GM21825 (cell line): Measurements from ENCODE around the gene IL17REL.

ENCODE experiments used
- ATAC-seq: cut with Tn5 transposase; IDR thresholded peaks from one replicate; pipeline ENCODE4 v1.9.1; 2021; ENCODE audit warnings: mild to moderate bottlenecking, moderate library complexity; ENCODE audit not compliant: unreplicated experiment

Gene IL17REL

DNA sequence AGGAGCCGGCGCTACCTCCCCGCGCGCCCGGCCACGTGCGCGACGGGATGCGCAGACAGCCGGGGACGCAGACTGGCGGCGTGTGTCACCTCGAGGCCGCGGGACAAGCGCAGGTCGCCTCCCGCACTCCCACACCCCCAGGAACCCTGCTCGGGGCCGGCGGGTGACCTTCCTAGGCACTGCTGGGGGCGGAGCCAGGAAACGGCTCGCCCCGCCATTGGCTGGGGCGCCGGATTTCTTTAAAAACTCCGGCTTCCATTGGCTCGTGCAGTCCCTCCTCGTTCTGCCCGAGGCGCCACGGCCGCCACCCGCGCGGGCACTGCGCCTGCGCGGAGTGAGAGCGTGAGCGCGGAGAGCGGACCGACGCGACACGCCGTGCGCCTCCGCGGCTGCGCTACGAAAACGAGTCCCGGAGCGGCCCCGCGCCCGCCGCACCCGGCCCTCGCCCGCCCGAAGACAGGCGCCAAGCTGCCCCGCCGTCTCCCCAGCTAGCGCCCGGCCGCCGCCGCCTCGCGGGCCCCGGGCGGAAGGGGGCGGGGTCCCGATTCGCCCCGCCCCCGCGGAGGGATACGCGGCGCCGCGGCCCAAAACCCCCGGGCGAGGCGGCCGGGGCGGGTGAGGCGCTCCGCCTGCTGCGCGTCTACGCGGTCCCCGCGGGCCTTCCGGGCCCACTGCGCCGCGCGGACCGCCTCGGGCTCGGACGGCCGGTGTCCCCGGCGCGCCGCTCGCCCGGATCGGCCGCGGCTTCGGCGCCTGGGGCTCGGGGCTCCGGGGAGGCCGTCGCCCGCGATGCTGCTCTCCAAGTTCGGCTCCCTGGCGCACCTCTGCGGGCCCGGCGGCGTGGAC lies 52.2 kb downstream of the IL17REL start, which contains the start of gene PIM3:
Gene PIM3, plus strand, starts transcription at position 614 of the 846 bp plus-strand sequence. Its CDS starts 176 bp downstream, at position 790.
- ATAC-seq: peak; percentile 45

DNA sequence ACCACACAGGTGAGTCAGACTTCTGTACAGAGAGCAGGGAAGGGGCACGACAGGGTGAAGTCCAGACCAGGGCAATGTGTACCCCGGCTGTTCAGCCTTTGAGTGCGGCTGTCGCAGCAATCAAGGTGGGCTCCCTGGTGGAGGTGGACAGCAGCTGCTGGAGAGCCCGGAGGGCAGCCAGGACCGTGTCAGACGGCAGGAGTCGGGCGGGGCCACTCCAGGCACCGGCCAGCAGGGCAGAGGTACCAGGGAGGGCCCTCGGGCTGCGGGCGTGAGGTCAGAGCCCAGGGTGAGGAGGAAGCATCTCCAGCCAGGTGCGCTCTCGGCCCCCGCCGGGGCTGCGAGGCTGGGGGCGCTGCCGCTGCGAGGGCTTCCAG lies 52.8 kb downstream of the IL17REL start:
- ATAC-seq: no peak

DNA sequence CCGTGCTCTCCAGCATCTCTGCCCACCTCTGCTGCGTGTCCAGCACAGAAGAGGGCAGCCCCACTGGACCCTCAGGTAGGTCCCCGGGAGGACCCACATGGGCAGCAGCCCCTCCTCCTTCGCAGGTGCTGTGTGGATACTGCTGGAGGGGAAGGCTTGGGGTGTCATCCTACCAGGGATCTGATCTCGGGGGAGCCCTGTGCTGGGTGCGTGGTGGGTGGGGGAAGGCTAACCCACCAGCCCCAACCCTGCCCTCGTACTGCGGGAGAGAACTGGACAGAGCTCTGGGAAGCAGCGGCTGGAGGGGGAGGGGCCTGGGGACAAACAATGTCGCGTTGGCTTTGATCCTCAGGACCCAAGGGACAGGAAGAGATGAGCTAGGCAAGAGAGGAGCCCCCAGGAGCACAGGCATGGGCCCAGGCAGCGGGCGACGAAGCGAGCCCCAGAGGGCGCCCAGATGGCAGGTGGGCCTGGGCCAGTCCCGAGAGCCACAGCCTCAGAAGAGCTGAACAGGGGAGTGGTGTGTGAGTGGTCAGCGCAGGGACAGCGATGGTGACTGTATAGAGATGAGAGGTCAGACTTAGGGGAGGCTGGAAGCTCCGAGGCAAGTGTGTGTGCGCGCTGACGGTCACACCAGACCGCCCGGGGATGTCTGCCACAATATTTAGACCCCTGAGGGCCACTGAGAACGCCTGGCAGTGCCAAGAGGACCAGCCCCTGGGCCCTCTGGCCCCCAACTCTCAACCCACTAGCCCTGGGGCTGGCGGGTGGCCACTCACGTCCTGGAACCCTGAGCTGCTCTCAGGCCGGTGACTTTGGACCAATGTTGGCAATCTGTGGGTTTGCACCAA lies 53.4 kb downstream of the IL17REL start:
- ATAC-seq: no peak

DNA sequence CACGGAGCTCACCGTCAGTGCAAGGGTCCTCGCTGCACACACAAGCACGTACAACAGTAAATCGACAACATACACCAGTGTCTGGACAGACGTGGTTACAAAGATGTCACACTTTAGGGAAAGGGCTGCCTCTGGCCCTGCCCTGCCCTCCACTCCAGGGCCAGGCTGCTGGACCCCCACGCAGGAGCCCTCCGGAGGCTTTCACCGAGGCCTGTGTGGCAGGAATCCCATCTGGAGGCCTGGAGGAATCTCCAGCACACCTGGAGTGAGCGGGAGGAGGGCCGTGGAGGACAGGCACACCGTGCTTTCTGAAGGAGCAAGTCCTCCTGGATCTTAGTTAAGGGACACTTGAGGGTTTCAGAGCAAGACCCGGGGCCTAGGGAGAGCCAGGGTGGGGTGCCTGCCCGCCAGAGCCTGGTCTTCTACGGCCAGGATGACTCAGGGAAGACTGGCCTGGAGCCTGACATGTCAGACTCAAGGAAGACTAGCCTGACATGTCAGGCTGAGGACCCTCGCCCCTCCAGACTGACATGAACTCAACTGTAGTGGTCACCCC lies 54.1 kb downstream of the IL17REL start:
- ATAC-seq: no peak

DNA sequence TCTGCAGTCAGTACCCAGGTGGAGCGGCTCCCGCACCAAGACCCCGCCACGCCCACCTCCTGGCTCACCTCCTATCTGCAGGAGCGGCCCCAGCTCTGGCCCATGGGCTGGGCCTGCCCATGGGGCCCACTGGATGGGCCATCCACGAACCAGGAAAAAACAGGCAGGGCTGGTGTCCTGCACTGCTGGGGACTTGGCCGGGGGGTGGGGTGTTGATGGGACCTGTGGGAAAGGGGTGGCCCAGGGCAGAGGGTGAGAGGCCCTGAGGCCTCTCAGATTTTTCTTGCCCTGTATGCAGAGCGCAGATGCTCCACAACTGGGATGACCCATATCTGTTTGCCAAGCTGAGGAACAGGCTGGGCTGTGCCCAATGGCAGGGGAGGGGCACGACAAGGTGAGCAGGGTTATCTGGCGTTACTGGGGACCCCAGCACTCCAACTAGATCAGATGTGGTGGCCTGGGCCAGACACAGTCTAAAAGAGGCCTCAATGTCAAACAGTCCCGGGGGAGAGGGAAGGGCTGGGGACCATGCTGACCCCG lies 54.7 kb downstream of the IL17REL start:
- ATAC-seq: no peak

DNA sequence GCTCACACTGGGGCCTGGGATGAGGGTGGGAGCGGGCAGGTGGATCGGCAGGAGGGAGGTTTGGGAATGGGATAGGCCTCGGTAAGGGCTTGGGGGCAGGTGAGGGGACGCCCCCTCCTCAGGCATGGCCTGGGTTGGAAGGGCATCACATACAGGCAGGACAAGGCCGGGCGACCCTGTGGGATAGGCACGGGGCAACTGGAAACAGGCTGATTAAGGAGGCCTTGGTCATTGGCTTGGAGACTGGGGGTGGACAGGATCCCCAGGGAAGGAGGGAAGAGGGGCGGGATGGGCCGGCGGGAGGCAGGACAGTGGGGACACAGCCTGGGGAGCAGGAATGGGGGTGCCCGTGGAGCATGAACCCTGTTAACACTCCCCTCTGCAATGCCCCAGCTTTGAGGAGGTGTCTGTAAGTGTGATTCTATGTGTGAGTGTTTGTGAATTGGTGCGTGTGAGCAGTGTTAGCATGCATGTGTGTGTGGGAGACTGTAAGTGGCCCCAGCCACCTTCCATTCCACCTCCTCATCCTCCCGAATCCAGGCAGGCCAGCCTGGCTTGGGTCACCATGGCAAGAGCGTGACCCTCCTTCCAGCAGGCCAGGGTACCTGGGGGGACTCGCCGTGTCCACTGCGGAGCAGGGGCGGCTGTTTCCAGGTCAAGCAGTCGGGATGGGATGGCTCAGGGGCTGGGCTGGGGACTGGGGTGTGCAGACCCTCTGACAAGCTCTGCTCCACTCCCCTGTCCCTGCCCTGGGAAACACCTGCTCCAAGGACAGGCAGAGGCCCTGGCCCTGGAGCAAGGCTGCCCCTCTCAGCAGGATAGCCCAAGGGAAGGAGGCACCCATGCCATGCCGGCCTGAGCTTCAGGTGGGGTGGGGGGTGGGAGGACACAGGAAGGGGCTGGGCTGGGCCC lies 55.4 kb downstream of the IL17REL start:
- no peak for ATAC-seq

DNA sequence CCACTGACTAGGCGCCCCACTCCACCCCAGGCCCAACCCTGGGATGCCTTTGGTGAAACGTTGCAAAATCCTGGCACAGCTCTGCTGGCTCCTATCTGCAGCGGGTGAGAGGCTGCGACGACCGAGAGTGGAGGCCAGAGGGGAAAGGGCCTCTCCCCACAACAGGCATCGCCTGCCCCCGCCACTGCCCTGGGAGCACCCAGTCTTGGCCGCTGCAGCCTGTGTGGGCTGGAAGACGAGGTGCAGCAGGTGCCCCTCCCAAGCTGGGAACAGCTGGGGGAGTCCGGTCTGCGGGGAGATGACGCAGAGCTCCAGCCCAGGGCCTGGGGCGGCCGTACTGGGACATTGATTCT lies 56.2 kb downstream of the IL17REL start:
- no peak for ATAC-seq

DNA sequence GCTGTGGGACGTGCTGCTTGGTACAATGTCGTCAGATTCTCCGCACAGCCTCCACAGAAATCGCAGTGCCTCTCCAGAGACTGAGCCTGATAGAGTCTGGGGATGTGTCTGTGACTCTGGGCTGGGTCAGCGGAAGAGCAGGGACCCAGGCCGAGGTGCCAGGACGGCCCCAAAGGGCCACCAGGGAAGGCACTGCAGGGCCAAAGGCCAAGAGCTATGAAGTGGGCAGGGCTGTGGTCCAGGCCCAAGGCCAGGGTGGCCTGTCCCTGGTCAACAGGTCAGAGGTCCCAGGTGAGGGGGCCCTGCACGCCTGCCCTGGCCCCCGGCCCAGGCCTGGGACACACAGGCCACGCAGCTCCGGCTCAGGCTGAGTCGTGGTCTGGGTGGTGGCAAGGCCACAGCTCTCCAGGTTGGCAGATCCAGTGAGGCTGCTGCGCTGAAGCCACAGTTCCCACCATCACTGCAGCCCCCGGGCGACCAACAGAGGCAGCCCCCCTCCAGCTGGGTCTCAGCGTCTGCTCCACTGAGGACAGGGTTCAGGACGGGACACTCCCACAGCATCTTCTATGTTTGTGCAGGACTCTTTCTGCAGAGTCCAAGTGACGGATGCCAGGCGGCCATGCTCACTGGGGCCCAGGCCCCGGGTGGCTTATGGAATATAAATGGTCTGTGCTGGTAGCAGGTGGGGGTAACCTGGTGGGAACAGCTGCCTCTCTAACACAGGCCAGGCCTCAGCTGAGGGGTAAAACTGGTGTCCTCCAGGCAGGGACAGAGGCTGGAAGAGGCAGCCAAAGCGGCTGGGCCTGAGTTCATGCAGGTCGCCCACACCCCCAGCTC lies 56.8 kb downstream of the IL17REL start:
- ATAC-seq: no peak

DNA sequence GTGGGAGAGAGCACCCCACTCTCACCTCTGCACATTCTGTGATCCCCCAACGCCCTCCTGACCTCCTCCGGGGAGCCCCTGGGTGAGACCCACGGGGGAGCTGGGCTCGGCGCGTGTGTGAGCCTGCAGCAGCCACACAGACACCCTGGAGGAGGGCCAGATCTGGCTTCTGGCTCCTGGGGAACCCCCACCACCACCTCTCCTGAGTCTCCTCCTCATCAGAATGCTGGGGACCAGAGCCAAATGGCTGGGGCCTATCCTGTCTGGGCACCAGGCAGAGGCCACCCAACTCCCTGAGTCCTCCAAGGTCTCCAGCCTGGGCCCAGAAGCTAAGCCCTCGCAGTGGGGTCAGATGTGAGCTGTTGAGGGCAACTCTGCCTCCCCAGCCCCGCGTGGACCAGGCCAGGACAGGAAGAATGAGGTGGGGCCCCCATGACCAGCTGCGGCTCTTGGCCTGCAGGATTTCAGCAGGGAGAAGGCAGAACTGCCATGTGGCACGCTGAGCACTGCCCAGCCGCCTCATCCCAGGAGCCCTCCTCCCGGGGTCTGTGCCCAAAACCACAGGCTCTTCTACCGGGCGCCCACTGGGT lies 57.5 kb downstream of the IL17REL start:
- no peak for ATAC-seq

DNA sequence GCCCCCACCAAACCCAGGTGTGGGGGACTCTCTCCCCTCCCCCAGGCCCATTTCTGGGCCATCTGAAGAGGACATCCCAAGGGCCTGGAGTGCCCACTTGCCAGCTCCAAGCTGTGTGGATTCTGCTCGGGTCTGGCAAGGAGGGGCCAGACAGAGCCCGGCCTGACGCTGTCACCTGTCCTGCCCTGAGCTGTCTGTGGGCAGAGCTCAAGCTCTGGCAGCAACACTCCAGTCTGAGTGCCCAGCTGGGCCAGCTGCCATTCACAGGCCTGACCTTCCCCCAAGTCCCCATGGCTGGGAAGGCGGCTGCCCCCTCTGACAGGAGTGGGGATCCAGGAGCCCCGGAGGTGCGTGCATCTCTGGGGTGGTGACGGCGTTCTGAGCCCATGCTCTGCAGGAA lies 58.2 kb downstream of the IL17REL start:
- ATAC-seq: no peak

DNA sequence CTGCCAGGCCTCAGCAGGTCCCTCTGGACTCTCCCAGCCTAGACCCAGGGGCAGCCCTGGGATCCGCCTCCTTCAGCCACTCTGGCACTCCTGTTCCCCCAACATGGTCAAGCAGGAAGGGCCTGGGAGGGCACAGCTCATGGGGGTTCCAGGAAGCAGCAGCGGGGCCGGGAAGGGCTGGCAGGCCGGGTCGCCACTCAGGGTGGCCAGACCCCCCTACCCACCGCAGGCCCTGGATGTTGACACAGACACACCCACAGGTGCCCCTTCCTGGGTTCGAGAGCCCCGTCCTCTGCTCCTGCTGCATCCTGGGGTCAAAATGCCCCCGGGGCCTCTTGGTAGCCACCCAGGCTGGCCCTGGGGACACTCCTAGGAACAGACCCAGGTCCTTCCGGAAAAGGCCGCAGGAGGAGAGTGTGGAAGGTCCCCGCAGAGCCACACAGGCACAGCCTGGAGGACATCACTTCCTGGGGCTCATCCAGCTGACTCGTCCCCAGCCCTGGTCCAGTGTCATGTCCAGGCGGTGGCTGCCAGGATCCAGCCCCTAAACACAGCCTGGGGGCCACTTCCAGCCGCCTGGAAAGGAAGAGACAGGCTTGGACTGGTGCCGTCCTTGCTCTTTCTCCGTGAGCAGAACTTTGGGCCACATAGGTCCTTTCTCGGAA lies 58.8 kb downstream of the IL17REL start:
- ATAC-seq: no peak

DNA sequence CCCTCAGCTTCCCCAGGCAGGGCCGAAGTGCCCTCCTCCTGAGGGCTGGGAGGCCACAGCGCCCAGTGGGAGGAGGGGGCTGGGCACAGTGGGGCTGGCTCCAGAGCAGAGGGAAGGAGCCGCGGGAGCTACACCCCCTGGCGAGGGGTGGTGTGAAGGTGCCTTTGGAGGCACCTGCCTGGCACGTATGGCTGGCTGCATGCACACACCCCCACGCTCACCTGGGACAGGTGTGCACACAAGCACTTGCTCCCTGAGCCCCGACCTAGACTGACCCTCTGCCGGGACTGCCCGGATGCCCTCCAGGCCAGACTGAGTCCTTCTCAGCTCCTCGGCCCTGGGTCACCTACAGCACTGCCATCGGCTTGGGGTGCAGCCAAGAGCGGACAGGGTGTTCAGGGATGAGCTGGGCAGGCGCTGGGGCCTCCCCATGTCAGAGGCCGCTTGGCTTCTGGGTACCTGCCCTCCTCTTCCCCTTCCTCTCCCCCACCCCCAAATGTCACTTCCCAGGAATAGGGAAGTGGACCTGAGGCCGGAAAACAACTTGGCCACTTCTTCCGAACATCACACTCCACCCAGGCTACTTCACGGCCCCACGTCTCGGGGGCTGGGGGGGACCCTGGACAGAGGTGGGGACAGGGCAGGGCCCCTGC lies 59.4 kb downstream of the IL17REL start:
- ATAC-seq: no peak

DNA sequence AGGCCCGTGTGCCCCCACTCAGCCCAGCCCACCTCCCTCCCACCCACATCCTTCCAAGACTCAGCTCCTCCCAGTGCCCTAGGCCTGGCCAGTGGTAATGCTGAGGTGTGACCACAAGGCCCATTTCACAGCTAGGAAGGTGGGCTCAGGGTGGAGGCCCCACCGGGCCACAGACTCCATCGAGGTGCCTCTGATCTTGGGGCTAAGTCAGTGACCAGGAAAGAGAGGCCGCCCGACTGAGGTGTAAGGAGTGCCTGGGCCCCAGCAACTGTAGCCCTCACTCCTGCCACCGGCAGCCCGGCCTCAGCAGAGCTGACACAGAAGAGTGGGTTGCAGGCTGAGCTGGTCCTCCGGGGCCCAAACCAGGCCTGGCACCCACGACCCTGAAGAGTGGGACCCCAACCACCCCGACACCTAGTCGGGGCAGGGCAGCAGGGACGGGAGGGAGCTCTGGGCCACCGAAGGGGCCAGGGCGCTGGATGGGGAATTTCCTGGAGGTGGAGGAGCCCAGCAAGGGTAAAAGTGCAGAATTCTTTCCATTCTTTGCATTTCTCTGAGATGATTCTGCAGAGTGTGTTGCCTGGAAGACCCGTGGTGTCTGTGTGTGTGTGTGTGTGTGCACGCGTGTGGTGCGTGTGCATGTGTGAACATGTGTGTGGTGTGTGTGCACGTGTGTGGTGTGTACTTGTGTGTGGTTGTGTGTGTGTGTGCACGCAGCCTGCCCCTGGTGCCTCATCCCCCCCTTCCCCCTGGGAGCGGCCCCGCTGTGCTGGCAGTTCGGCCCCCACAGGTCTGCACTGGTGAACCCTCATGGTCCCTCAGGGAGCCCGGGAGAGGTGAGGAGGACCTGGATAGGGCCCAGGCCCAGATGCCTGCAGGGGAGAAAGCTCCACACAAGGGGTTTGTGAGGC lies 60.3 kb downstream of the IL17REL start:
- no peak for ATAC-seq

DNA sequence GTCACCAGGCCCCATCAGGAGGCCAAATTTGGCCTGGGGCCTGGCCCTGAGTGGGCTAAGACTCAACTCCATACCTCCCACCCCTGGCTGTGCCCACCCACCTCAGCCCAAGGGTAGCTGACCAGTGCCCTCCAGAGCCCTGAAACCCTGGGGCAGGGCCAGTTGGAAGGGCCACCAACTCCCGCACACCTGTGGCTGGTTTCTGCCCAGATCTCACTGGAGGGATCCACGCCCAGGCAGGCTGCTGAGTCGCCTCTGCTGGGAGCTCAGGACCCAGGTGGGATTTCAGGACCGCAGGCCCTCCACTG lies 60.9 kb downstream of the IL17REL start:
- ATAC-seq: no peak

DNA sequence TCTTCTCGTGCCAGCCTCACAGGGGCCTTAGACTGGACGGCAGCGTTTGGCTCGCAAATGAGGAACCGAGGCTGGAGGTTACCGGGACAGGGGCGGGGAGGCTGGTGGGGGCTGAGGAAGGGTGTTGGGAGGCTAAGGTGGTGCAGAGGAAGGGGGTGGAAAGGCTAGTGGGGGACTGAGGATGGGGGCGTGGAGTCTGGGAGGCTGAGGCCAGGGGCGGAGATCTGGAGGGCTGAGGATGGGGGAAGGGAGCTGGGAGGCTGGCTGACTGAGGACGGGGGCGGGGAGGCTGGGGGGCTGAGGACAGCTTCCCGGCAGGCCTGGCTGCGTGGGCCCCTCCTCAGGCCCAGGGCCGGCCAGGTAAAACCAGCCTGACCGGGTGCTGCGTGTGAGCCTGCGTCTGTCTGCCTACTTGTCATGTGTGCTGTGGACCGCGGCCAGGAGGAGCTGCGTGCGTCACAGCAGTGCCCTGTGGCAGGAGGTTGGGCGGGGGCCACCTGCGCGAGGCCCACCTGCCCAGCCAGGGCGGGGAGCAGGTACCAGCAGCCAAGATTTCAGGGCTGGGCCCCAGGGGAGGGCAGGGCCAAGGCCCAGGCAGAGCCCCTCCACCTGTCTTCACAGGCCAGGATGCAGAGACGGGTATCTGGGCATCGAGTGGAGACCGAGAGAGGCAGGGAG lies 61.4 kb downstream of the IL17REL start:
- no peak for ATAC-seq

DNA sequence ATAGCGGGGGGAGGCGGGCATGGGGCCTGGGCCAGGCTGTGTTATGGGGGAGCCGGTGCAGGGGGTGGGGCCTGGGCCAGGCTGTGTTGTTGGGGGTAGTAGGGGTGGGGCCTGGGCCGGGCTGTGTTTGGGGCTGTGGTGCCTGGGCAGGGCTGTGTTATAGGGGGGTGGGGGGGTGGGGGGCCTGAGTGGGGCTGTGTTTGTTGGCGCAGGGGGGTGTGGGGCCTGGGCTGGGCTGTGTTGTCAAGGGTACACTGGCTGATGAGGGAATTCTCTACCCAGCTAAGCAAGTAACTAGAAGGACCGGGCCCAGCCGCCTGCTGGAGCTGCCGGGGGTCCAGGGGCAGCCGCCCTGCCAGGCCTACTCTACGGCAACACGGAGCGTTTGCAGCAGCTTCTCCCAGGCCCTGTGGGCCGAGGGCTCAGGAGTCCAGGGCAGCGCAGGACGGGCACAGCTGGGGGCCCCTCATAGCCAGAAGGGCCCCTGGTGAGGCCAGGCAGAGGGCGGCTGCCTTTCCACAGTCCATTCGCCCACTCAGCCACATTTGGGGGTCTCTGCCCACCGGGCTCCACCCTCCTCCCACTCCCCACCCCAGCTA lies 62.1 kb downstream of the IL17REL start:
- ATAC-seq: no peak
